G401.6 (cell line): ENCODE results near the gene OTOP2.
"Not testable (repeated sequence)": the region's sequence is repeated elsewhere in the genome, so short reads cannot be mapped to it uniquely, and the experiment has no call there.

Experiments
- FAIRE-seq: peaks from 2 replicates; lab custom pipeline; 2012; peaks lifted over from hg19 to GRCh38; lab: Jason Lieb, UNC

The OTOP2 gene

GRCh38 chr17:74972107-74972972 is 48.3 kb downstream of the OTOP2 start, which contains the start of gene HID1:
HID1 (minus strand) TSS chr17:74972759; CDS start chr17:74972656, 103 bp downstream.
- FAIRE-seq = no peak

- FAIRE-seq = no peak
These were observed 48.9 kb downstream of the OTOP2 start for GRCh38 chr17:74972973-74973328.

- FAIRE-seq = no peak
These were observed 51.9 kb downstream of the OTOP2 start for GRCh38 chr17:74975943-74976342.

- FAIRE-seq = no peak
These were observed 53.7 kb downstream of the OTOP2 start for GRCh38 chr17:74977802-74978201.

GRCh38 chr17:74978240-74978639 is 54.2 kb downstream of the OTOP2 start:
- no peak for FAIRE-seq

GRCh38 chr17:74979408-74980146 is 55.5 kb downstream of the OTOP2 start:
- FAIRE-seq = no peak

- FAIRE-seq = no peak
These were observed 57.4 kb downstream of the OTOP2 start for GRCh38 chr17:74981318-74981978.

- no peak for FAIRE-seq
These were observed 58.0 kb downstream of the OTOP2 start for GRCh38 chr17:74981979-74982662.

- FAIRE-seq = not testable (repeated sequence)
These were observed 58.7 kb downstream of the OTOP2 start for GRCh38 chr17:74982663-74983313.
